Esophagus muscularis mucosa (tissue), 4 donors: ENCODE results near the gene PDK3. TPM values are rescaled to one million over a fixed set of nuclear protein-coding genes. Genes with fewer than 3 reads are reported as not detected.
A peak's percentile ranks its signal among the peaks of the same experiment; 100 is the strongest.

Experiments used
- DNase-seq: peaks from one replicate; pipeline ENCODE4 v3.0.0-alpha.2; 2017; ENCODE audit errors: extremely low spot score
- H3K27ac ChIP-seq, 4 donors: fragments of 200-600 bp; sonication (generic); replicated peaks in 1 of 4; 1 replicate in 3 of 4; 2 replicates in 1 of 4; pipeline ENCODE4 v1.5.1; 2016 to 2019; ENCODE audit warnings: mild to moderate bottlenecking in 1 of 4
- H3K27me3 ChIP-seq, 4 donors: fragments of 200-600 bp; sonication (generic); one replicate each; pipeline versions ENCODE4 v1.5.1 to v1.6.0; 2016 to 2019
- H3K36me3 ChIP-seq, 4 donors: fragments of 200-600 bp; sonication (generic); one replicate each; pipeline ENCODE4 v1.5.1; 2016 to 2019
- H3K4me1 ChIP-seq, 4 donors: fragments of 200-600 bp; sonication (generic); one replicate each; pipeline ENCODE4 v1.5.1; 2016 to 2019
- H3K4me3 ChIP-seq, 4 donors: fragments of 200-600 bp; sonication (generic); 1 replicate in 2 of 4; 2 replicates in 2 of 4; pipeline ENCODE4 v1.5.1; 2016 to 2019; ENCODE audit warnings: mild to moderate bottlenecking in 4 of 4, moderate library complexity in 1 of 4
- H3K9me3 ChIP-seq, 4 donors: fragments of 200-600 bp; sonication (generic); 1 replicate in 3 of 4; 2 replicates in 1 of 4; pipeline ENCODE4 v1.5.1; 2016 to 2019
- EP300 ChIP-seq: sonication (generic); formaldehyde crosslinking; IDR thresholded peaks from one replicate; pipeline ENCODE4 v1.6.1; 2017; ENCODE audit warnings: antibody characterized with exemption
- POLR2A ChIP-seq: fragments of 450-650 bp; IDR thresholded peaks from one replicate; pipeline ENCODE4 v1.6.1; 2017; ENCODE audit warnings: antibody characterized with exemption, moderate library complexity, mild to moderate bottlenecking, low read depth
- POLR2AphosphoS5 ChIP-seq, 2 donors: sonication (generic); formaldehyde crosslinking; IDR thresholded peaks; one replicate each; pipeline ENCODE4 v1.6.1; 2017; ENCODE audit warnings: antibody characterized with exemption in 2 of 2
- WGBS: methylation state at CpG from one replicate; pipeline ENCODE4 v1.1.5; 2018; 5-methylcytosine and 5-hydroxymethylcytosine counted together
- intact Hi-C: fragments of 100-400 bp; cut with DNase I; formaldehyde crosslinking; loops from one replicate; pipeline ENCODE4 v1.15.1; 2023
- total RNA-seq, 4 donors: library from RNA; depleted of rRNA; stranded (reverse); fragments of >200 nt; gene quantifications; one replicate each; pipeline versions ENCODE4 v1.1.0 to v1.2.1, GENCODE V29; 2016
- TF ChIP-seq, protein P1 (sequence below), 3 experiments: fragments of 200-600 bp in 2 of 3; fragments of 450-650 bp in 1 of 3; sonication (generic) in 2 of 3; IDR thresholded peaks; one replicate each; pipeline ENCODE4 v1.5.1; 2017 to 2019; ENCODE audit warnings: antibody characterized with exemption in 3 of 3, mild to moderate bottlenecking in 2 of 3, moderate library complexity in 1 of 3

PDK3 gene
- total RNA-seq, 4 donors from 2014 or later = 38.4 to 63.4 (median 53.4) TPM

DNA sequence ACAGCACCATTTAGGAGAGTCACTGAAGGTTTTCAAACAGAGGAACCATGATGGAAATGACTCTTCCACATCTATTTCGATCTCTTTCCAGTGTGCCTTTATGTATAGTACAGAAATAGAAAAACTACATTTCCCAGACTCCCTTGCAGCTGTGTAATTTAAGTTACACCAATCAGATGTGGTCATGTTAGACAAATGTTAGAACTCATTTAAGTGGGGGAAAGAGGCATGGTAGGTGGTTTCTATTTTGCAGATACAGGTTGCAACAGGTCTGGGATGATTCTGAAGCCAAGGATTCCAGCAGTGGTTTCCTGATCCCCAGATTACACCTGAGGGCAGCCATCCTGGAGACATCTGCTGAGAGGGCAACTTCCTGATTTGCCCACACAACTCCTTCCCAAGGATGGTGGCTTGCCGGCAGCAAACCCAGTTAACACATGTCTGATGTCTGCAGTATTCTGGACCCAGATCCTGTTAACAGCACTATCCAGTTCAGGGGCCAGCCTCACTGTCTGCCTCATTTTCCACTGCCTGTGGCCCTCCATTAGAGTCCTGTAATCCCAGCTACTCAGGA lies 38.7 kb upstream of the PDK3 start:
- WGBS = 75% methylated on average over 2 of the region's 2 CpGs
- Histone ChIP-seq H3K27ac (peak overlapping the region; percentile 55 to 78 (median 60)), H3K4me1 (peaks cover 0 to 40% (median 32%) of the 10 kb centered on the region in 4 donors), H3K9me3 (no peaks in the 10 kb centered on the region), H3K27me3 (no peaks in the 10 kb centered on the region), H3K36me3 (no peaks in the 10 kb centered on the region), H3K4me3 (no peak overlapping the region)
- TF ChIP-seq POLR2AphosphoS5 (IDR thresholded peaks at IDR 0.05) = no peak
- intact Hi-C loops = no loop called here
- DNase-seq = no peak

DNA sequence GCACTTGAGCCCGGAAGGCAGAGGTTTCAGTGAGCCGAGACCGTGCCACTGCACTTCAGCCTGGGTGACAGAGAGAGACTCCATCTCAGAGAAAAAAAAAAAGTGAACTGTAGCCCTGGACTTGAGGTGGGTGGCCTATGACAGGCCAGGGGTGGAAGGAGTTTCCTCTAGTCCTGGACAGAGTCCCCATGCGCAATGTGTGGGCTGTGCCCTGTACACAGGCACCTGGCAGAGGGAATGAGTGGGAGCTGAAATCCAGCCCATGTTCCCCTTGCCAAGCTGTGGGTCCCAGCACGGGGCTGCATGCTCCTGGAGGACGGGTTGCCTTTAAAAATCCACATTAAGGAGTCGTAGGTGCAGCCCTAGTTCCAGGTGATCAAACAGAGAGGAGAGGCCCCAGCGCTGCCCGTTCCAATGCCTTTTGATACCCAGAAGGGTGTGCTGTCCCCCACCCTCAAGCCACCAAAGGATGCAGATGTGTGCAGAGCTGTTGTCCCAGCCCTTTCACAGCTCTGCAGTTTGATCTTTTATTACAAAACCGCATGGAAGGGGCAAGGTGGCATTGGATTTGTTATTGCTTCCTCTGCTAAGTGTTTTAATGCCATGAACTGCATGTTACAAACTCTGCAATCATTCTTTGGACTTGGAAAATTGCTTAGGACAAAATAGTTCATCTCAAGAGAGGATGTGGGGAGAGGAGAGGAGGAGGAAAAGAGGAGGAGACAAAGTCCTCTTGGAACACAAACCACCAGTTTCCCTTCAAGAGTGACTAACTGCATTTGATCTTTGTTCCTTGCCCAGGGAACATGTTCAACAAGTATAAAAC lies 38.0 kb upstream of the PDK3 start:
- DNase-seq = no peak
- Histone ChIP-seq H3K4me1 (peaks cover 0 to 40% (median 32%) of the 10 kb centered on the region in 4 donors), H3K27ac (peak overlapping the region; percentile 55 to 78 (median 60)), H3K9me3 (no peaks in the 10 kb centered on the region), H3K27me3 (no peaks in the 10 kb centered on the region), H3K36me3 (no peaks in the 10 kb centered on the region), H3K4me3 (no peak overlapping the region)
- WGBS = 74% methylated on average over 10 of the region's 10 CpGs
- intact Hi-C loops = no loop called here
- TF ChIP-seq POLR2AphosphoS5 (IDR thresholded peaks at IDR 0.05) = no peak

GRCh38 chrX:24427747-24428019 lies 37.4 kb upstream of the PDK3 start:
- 69% methylated on average over 1 of the region's 1 CpG for WGBS
- Histone ChIP-seq H3K4me1 (peaks cover 0 to 40% (median 32%) of the 10 kb centered on the region in 4 donors), H3K4me3 (no peak overlapping the region), H3K27me3 (no peaks in the 10 kb centered on the region), H3K9me3 (no peaks in the 10 kb centered on the region), H3K36me3 (no peaks in the 10 kb centered on the region), H3K27ac (peak overlapping the region; percentile 55 to 78 (median 60))
- intact Hi-C loops = no loop called here
- no peak for DNase-seq
- TF ChIP-seq EP300 = no peak
- TF ChIP-seq, protein P1, sequence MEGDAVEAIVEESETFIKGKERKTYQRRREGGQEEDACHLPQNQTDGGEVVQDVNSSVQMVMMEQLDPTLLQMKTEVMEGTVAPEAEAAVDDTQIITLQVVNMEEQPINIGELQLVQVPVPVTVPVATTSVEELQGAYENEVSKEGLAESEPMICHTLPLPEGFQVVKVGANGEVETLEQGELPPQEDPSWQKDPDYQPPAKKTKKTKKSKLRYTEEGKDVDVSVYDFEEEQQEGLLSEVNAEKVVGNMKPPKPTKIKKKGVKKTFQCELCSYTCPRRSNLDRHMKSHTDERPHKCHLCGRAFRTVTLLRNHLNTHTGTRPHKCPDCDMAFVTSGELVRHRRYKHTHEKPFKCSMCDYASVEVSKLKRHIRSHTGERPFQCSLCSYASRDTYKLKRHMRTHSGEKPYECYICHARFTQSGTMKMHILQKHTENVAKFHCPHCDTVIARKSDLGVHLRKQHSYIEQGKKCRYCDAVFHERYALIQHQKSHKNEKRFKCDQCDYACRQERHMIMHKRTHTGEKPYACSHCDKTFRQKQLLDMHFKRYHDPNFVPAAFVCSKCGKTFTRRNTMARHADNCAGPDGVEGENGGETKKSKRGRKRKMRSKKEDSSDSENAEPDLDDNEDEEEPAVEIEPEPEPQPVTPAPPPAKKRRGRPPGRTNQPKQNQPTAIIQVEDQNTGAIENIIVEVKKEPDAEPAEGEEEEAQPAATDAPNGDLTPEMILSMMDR (IDR thresholded peaks at IDR 0.05) = no peak
- no peak for TF ChIP-seq POLR2A
- TF ChIP-seq POLR2AphosphoS5 (IDR thresholded peaks at IDR 0.05) = no peak

- DNase-seq = no peak
- no peak for TF ChIP-seq POLR2A
- TF ChIP-seq, protein P1 (IDR thresholded peaks at IDR 0.05) = no peak
- no peak for TF ChIP-seq POLR2AphosphoS5 (IDR thresholded peaks at IDR 0.05)
- no peak for TF ChIP-seq EP300
- WGBS = 52% methylated on average over 4 of the region's 4 CpGs
- no peak overlapping the region for H3K4me3 ChIP-seq
- peaks cover 0 to 40% (median 32%) of the 10 kb centered on the region in 4 donors for H3K4me1 ChIP-seq
- H3K9me3 ChIP-seq = no peaks in the 10 kb centered on the region
- H3K36me3 ChIP-seq = no peaks in the 10 kb centered on the region
- no peaks in the 10 kb centered on the region for H3K27me3 ChIP-seq
- intact Hi-C loops = no loop called here
- H3K27ac ChIP-seq = peak overlapping the region in 2 of 4 donors; percentile 62 to 78
These were observed 36.6 kb upstream of the PDK3 start for GRCh38 chrX:24428516-24428915.

- Histone ChIP-seq H3K27me3 (no peaks in the 10 kb centered on the region), H3K27ac (no peak overlapping the region), H3K4me1 (no peaks in the 10 kb centered on the region), H3K4me3 (no peak overlapping the region), H3K36me3 (no peaks in the 10 kb centered on the region), H3K9me3 (no peaks in the 10 kb centered on the region)
- no peak for DNase-seq
- intact Hi-C loops = no loop called here
- TF ChIP-seq POLR2A = no peak
- TF ChIP-seq, protein P1 (IDR thresholded peaks at IDR 0.05) = no peak
- TF ChIP-seq POLR2AphosphoS5 (IDR thresholded peaks at IDR 0.05) = no peak
- no peak for TF ChIP-seq EP300
These were observed 30.0 kb upstream of the PDK3 start for GRCh38 chrX:24435060-24435459.
